ENCODE measurements around the gene MTERF4.

DNA sequence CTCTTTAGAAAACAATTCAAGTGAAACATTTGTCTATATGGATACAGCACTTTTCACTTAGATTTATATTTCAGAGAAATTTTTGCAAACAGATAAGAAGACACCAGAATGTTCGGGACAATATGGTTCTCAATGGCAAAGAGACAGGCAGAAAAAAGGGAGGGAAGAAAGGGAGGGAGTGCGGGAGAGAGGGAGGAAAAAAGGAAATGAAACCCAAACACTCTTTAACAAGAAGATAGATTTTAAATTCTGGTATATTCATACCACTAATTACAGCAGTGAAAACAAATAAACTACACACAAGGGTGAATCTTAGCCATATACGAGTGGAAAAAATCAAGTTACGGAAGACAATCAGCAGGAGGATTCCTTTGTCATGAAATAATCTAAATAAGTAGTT lies 44.2 kb upstream of the MTERF4 start:
- TF ChIP-seq, protein P1, sequence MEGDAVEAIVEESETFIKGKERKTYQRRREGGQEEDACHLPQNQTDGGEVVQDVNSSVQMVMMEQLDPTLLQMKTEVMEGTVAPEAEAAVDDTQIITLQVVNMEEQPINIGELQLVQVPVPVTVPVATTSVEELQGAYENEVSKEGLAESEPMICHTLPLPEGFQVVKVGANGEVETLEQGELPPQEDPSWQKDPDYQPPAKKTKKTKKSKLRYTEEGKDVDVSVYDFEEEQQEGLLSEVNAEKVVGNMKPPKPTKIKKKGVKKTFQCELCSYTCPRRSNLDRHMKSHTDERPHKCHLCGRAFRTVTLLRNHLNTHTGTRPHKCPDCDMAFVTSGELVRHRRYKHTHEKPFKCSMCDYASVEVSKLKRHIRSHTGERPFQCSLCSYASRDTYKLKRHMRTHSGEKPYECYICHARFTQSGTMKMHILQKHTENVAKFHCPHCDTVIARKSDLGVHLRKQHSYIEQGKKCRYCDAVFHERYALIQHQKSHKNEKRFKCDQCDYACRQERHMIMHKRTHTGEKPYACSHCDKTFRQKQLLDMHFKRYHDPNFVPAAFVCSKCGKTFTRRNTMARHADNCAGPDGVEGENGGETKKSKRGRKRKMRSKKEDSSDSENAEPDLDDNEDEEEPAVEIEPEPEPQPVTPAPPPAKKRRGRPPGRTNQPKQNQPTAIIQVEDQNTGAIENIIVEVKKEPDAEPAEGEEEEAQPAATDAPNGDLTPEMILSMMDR (IDR thresholded peaks at IDR 0.05; ENCODE audit: low read depth, low read length): no peak
- TF ChIP-seq EZH2phosphoT487 (IDR thresholded peaks at IDR 0.05; ENCODE audit: low read depth): no peak

Measured in OCI-LY3 (cell line).